Peyer's patch (tissue), 4 donors: ENCODE measurements around the gene EHD2.

Source experiments
- CTCF ChIP-seq, 6 experiments: fragments of 450-650 bp in 4 of 6; fragments of 200-600 bp in 2 of 6; sonication (generic) in 1 of 6; IDR thresholded peaks; one replicate each; pipeline ENCODE4 v1.5.1; 2017 to 2019; ENCODE audit warnings: antibody characterized with exemption in 6 of 6, mild to moderate bottlenecking in 3 of 6, moderate library complexity in 1 of 6
- POLR2A ChIP-seq, 2 donors: fragments of 450-650 bp; IDR thresholded peaks; one replicate each; pipeline ENCODE4 v1.5.1; 2017; ENCODE audit warnings: antibody characterized with exemption in 2 of 2, mild to moderate bottlenecking in 2 of 2, moderate library complexity in 2 of 2

- no peak for TF ChIP-seq CTCF (IDR thresholded peaks at IDR 0.05)
- no peak for TF ChIP-seq POLR2A (IDR thresholded peaks at IDR 0.05)
These were observed 38.0 kb upstream of the EHD2 start for GRCh38 chr19:47675271-47675670.
